HFF-Myc (cell line): ENCODE measurements around the gene SPSB4.
A peak's percentile ranks its signal among the peaks of the same experiment; 100 is the strongest.

Experiments
- DNase-seq: peaks from one replicate; pipeline ENCODE4 v3.0.0-alpha.2; 2011; ENCODE audit warnings: low read depth; ENCODE audit errors: extremely low read depth
- H3K4me3 ChIP-seq: replicated peaks from 2 replicates; pipeline ENCODE4 v1.5.1; 2011; ENCODE audit warnings: low read depth, mild to moderate bottlenecking, control low read depth, low read length
- CTCF ChIP-seq: IDR thresholded peaks from 2 replicates; pipeline ENCODE4 v1.5.1; 2012; ENCODE audit warnings: mild to moderate bottlenecking, low read depth, low read length, control low read depth; ENCODE audit errors: missing control alignments

SPSB4 gene

DNA sequence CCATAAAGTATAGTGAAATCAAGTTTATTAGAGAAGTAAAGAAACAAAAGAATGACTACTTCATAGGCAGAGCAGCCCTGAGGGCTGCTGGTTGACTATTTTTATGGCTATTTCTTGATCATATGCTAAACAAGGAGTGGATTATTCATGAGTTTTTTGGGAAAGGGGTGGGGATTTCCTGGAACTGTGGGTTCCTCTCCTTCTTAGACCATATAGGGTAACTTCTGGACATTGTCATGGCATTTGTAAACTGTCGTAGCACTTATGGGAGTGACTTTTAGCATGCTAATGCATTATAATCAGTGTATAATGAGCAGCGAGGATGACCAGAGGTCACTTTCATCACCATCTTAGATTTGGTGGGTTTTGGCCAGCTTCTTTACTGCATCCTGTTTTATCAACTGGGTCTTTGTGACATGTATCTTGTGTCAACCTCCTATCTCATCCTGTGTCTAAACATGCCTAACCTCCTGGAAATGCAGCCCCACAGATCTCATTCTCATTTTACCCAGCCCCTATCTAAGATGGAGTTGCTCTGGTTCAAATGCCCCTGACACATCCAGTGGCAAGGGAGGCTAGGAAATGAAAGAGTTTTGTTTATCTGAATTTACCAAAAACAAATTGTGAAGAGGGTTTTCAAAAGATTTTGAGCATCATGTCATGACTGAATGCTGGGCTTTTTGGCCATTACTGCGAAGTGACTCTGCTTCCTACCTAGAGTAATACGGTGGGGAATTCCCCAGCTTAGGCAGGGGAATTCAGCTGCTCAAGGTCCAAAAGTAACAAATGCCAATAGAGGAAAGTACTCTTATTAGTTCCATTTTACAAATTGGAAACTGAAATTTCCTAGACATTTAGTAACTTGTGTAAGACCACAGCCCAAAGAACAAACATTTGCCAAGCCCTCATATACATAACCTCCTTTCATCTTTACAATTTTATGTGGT lies 6.2 kb upstream of the SPSB4 start:
- DNase-seq = no peak
- TF ChIP-seq CTCF = no peak
- H3K4me3 ChIP-seq = no peak overlapping the region

GRCh38 chr3:141045849-141046248 lies 5.3 kb upstream of the SPSB4 start:
- DNase-seq = no peak
- TF ChIP-seq CTCF = no peak
- H3K4me3 ChIP-seq = no peak overlapping the region

DNA sequence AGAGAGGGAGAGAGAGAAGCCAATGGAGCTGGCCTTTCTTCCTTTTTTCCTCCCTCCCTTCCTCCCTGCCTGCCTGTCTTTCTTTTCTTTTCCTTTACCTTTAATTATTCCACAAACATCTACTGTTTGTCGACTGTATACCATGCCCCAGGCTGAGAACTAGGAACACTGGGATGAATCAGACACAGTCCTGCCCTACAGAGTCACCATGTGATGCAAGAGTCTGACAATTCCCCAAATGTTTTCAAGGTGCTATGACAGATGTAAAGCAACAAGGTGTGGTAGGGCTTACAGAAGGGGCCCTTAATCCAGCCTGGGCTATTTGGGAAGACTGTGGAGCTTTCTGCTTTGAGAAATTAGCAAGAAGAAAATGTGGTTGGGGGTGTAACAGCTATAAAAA lies 4.0 kb upstream of the SPSB4 start:
- no peak for DNase-seq
- TF ChIP-seq CTCF = no peak

GRCh38 chr3:141049681-141050080 lies 1.5 kb upstream of the SPSB4 start:
- no peak for DNase-seq
- H3K4me3 ChIP-seq = no peak overlapping the region
- peak; percentile 22 for TF ChIP-seq CTCF

More for the DNA sequence above, 4.0 kb upstream of the SPSB4 start:
- no peak overlapping the region for H3K4me3 ChIP-seq

GRCh38 chr3:141051443-141052200 lies 475 bp downstream of the SPSB4 start:
- DNase-seq = no peak
- TF ChIP-seq CTCF = peak; percentile 6
- peak overlapping the region; percentile 21 for H3K4me3 ChIP-seq

DNA sequence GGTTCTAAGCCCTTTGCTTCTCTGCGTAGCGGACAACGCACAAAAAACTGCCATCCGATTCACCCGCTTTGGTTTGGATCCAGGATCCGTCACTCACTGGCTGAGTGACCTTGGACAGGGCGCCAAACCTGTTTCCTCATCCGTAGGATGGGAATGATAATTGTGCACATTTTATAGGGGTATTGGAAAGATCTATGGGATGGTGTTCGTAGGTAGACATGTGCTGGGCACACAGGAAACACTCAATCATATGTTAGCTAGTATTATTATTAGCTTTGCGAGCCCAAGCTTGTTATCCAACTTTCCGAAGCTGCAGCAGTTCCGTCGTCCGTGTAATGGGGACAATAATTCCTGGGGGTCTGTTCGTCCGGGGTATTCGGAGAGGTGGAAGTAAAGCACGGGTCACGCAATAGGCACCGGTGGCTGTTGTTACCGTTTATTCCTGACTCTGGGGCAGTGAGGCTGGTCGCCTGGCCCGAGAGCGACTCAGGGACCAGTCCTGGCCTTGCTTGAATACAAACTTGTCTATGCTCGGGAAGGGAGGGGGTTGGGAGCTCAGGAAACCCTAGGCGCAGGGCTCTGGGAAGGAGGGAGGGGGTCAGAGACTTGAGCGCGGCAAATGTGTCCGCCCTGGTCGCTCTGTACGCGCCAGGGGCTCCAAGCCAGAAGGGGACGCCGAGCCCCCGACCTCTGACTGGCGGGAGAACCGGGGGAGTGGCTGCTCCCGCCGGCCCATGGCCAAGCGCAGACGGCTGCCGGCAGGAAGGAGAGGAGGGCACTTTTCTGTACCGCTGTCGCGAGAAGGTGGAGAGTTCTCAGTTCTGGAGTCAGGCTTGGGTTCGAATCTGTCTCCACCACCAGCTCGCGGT lies 1.3 kb downstream of the SPSB4 start:
- no peak for TF ChIP-seq CTCF
- no peak for DNase-seq
- no peak overlapping the region for H3K4me3 ChIP-seq
